Caco-2 (cell line): ENCODE results near the gene AAK1. TPM values are rescaled to one million over a fixed set of nuclear protein-coding genes. Genes with fewer than 3 reads are reported as not detected.

ENCODE experiments used
- BruUV-seq: library from RNA; stranded (reverse); fragments of 400-500 nt; replicated peaks from 2 replicates; lab custom pipeline; 2021; lab: Mats Ljungman, UMichigan
- CTCF ChIA-PET: fragments of 300-600 bp; sonication (Branson Sonifier 250); formaldehyde crosslinking; loops from one replicate; lab custom pipeline; 2022; ENCODE audit warnings: antibody characterized with exemption; lab: Charles Lee
- POLR2A ChIA-PET: fragments of 300-600 bp; sonication (Branson Sonifier 250); formaldehyde crosslinking; loops from one replicate; lab custom pipeline; 2022; ENCODE audit warnings: antibody characterized with exemption; lab: Charles Lee
- DNase-seq, 2 experiments: peaks; one replicate each; pipeline versions ENCODE4 v3.0.0 to v3.0.0-alpha.2; 2020 to 2022
- H3K27me3 ChIP-seq: replicated peaks from 2 replicates; pipeline ENCODE4 v1.6.0; 2011; ENCODE audit warnings: low read length; ENCODE audit not compliant: control insufficient read depth, insufficient read depth
- H3K36me3 ChIP-seq: 2 replicates; pipeline ENCODE4 v1.5.1; 2011; ENCODE audit warnings: low read length; ENCODE audit not compliant: control insufficient read depth, insufficient read depth
- H3K4me1 ChIP-seq: fragments of 250-450 bp; sonication (Bioruptor Pico); 2 replicates; pipeline ENCODE4 v1.5.1; 2020; ENCODE audit warnings: mild to moderate bottlenecking
- H3K4me3 ChIP-seq: 2 replicates; pipeline ENCODE4 v1.5.1; 2011; ENCODE audit warnings: low read depth, mild to moderate bottlenecking, control low read depth, low read length
- H3K9me3 ChIP-seq: fragments of 250-450 bp; sonication (Bioruptor Pico); 2 replicates; pipeline ENCODE4 v1.5.1; 2020; ENCODE audit warnings: mild to moderate bottlenecking, moderate library complexity
- H3K27ac Mint-ChIP-seq: one replicate; pipeline ENCODE4 v1.8.0; 2022; ENCODE audit warnings: mixed read lengths; ENCODE audit not compliant: unreplicated experiment
- H3K27me3 Mint-ChIP-seq: one replicate; pipeline ENCODE4 v1.8.0; 2022; ENCODE audit warnings: mixed read lengths; ENCODE audit not compliant: insufficient read depth, unreplicated experiment
- H3K36me3 Mint-ChIP-seq: one replicate; pipeline ENCODE4 v1.8.0; 2022; ENCODE audit warnings: mild to moderate bottlenecking, mixed read lengths; ENCODE audit not compliant: insufficient read depth, unreplicated experiment
- H3K4me1 Mint-ChIP-seq: one replicate; pipeline ENCODE4 v1.8.0; 2022; ENCODE audit warnings: low read depth, mixed read lengths; ENCODE audit not compliant: unreplicated experiment
- H3K4me3 Mint-ChIP-seq: one replicate; pipeline ENCODE4 v1.8.0; 2022; ENCODE audit warnings: mild to moderate bottlenecking, moderate library complexity, mixed read lengths; ENCODE audit not compliant: unreplicated experiment
- H3K9me3 Mint-ChIP-seq: one replicate; pipeline ENCODE4 v1.8.0; 2022; ENCODE audit warnings: mixed read lengths; ENCODE audit not compliant: unreplicated experiment
- CTCF ChIP-seq, 2 experiments: fragments of 200-600 bp in 1 of 2; IDR thresholded peaks; 1 replicate in 1 of 2; 2 replicates in 1 of 2; pipeline versions ENCODE4 v1.5.1 to v1.8.0; 2011 to 2022; ENCODE audit warnings: antibody characterized with exemption in 1 of 2, control low read depth in 1 of 2, inconsistent platforms in 1 of 2, low read depth in 1 of 2, low read length in 1 of 2, mild to moderate bottlenecking in 1 of 2, moderate library complexity in 1 of 2; ENCODE audit not compliant: insufficient read depth in 1 of 2, severe bottlenecking in 1 of 2, unreplicated experiment in 1 of 2
- intact Hi-C: fragments of 100-400 bp; cut with micrococcal nuclease; formaldehyde crosslinking; loops from one replicate; pipeline ENCODE4 v1.10.0; 2022; ENCODE audit not compliant: unreplicated experiment
- total RNA-seq: library from RNA; stranded (reverse); gene quantifications from 2 replicates; pipeline ENCODE4 v1.2.3, GENCODE V29; 2022

Gene AAK1
- total RNA-seq, 1 experiment from 2014 or later: 39.7 TPM

GRCh38 chr2:69685321-69686048, 41.9 kb upstream of the AAK1 start:
- Mint-ChIP-seq H3K36me3 (no peaks in the 10 kb centered on the region), H3K27ac (peak overlapping the region; percentile 0), H3K4me1 (peaks cover 36% of the 10 kb centered on the region), H3K4me3 (no peak overlapping the region), H3K9me3 (peaks cover 6% of the 10 kb centered on the region), H3K27me3 (no peaks in the 10 kb centered on the region)
- BruUV-seq: no TSS peak
- intact Hi-C loops: no loop called here
- no peak for TF ChIP-seq CTCF (IDR thresholded peaks at IDR 0.05; ENCODE audit: insufficient read depth in 1 of 2, low read depth in 1 of 2, low read length in 1 of 2, severe bottlenecking in 1 of 2, unreplicated experiment in 1 of 2)
- POLR2A ChIA-PET: no interaction called here
- H3K9me3 ChIP-seq: no peaks in the 10 kb centered on the region
- H3K4me1 ChIP-seq: peaks cover 37% of the 10 kb centered on the region
- DNase-seq: peak in 1 of 2 experiments; percentile 41
- no peak overlapping the region for H3K4me3 ChIP-seq
- CTCF ChIA-PET: interaction anchor here (0.6 to 2.7 kb wide), 3 partner anchors 29 to 229 kb away, joined by 3 to 10 read pairs (median 3); no protein-coding TSS in a partner anchor
- no peaks in the 10 kb centered on the region for H3K36me3 ChIP-seq
- H3K27me3 ChIP-seq: no peaks in the 10 kb centered on the region

GRCh38 chr2:69683170-69683971, 39.8 kb upstream of the AAK1 start:
- H3K27me3 Mint-ChIP-seq: no peaks in the 10 kb centered on the region
- Histone ChIP-seq H3K4me1 (peaks cover 37% of the 10 kb centered on the region), H3K4me3 (no peak overlapping the region), H3K36me3 (no peaks in the 10 kb centered on the region), H3K27me3 (no peaks in the 10 kb centered on the region), H3K9me3 (no peaks in the 10 kb centered on the region)
- BruUV-seq: no TSS peak
- POLR2A ChIA-PET: no interaction called here
- no peak for TF ChIP-seq CTCF (IDR thresholded peaks at IDR 0.05; ENCODE audit: insufficient read depth in 1 of 2, low read depth in 1 of 2, low read length in 1 of 2, severe bottlenecking in 1 of 2, unreplicated experiment in 1 of 2)
- H3K27ac Mint-ChIP-seq: peak overlapping the region; percentile 47
- no peak for DNase-seq
- no peaks in the 10 kb centered on the region for H3K36me3 Mint-ChIP-seq
- peaks cover 6% of the 10 kb centered on the region for H3K9me3 Mint-ChIP-seq
- H3K4me3 Mint-ChIP-seq: no peak overlapping the region
- CTCF ChIA-PET: interaction anchor here (0.9 kb wide), 1 partner anchor 41 kb away, joined by 3 read pairs; no protein-coding TSS in a partner anchor
- peaks cover 36% of the 10 kb centered on the region for H3K4me1 Mint-ChIP-seq
- intact Hi-C loops: no loop called here

GRCh38 chr2:69682525-69682924, 39.0 kb upstream of the AAK1 start:
- peaks cover 6% of the 10 kb centered on the region for H3K9me3 Mint-ChIP-seq
- no peak overlapping the region for H3K4me3 Mint-ChIP-seq
- no peaks in the 10 kb centered on the region for H3K9me3 ChIP-seq
- no peak for TF ChIP-seq CTCF (IDR thresholded peaks at IDR 0.05; ENCODE audit: insufficient read depth in 1 of 2, low read depth in 1 of 2, low read length in 1 of 2, severe bottlenecking in 1 of 2, unreplicated experiment in 1 of 2)
- H3K36me3 Mint-ChIP-seq: no peaks in the 10 kb centered on the region
- no peak for DNase-seq
- H3K27me3 ChIP-seq: no peaks in the 10 kb centered on the region
- H3K4me1 ChIP-seq: peaks cover 37% of the 10 kb centered on the region
- ChIA-PET CTCF (no interaction called here), POLR2A (no interaction called here)
- no peaks in the 10 kb centered on the region for H3K27me3 Mint-ChIP-seq
- intact Hi-C loops: no loop called here
- H3K36me3 ChIP-seq: no peaks in the 10 kb centered on the region
- H3K4me3 ChIP-seq: no peak overlapping the region
- no TSS peak for BruUV-seq
- H3K4me1 Mint-ChIP-seq: peaks cover 36% of the 10 kb centered on the region
- H3K27ac Mint-ChIP-seq: no peak overlapping the region
